Neural progenitor cell (in vitro differentiated cells): ENCODE results near the gene CMPK2.

Experiments used
- EZH2phosphoT487 ChIP-seq: fragments of 200-600 bp; sonication (generic); IDR thresholded peaks from 2 replicates; pipeline ENCODE4 v1.6.1; 2017; ENCODE audit warnings: antibody characterized with exemption
- TF ChIP-seq, protein P1 (sequence below): fragments of 200-600 bp; sonication (generic); IDR thresholded peaks from 2 replicates; pipeline ENCODE4 v1.5.1; 2017; ENCODE audit warnings: antibody characterized with exemption, mild to moderate bottlenecking

GRCh38 chr2:6887751-6888192 lies 22.1 kb upstream of the CMPK2 start:
- TF ChIP-seq, protein P1, sequence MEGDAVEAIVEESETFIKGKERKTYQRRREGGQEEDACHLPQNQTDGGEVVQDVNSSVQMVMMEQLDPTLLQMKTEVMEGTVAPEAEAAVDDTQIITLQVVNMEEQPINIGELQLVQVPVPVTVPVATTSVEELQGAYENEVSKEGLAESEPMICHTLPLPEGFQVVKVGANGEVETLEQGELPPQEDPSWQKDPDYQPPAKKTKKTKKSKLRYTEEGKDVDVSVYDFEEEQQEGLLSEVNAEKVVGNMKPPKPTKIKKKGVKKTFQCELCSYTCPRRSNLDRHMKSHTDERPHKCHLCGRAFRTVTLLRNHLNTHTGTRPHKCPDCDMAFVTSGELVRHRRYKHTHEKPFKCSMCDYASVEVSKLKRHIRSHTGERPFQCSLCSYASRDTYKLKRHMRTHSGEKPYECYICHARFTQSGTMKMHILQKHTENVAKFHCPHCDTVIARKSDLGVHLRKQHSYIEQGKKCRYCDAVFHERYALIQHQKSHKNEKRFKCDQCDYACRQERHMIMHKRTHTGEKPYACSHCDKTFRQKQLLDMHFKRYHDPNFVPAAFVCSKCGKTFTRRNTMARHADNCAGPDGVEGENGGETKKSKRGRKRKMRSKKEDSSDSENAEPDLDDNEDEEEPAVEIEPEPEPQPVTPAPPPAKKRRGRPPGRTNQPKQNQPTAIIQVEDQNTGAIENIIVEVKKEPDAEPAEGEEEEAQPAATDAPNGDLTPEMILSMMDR: no peak
- no peak for TF ChIP-seq EZH2phosphoT487
